ENCODE data around the gene PRH1.

PRH1 gene

DNA sequence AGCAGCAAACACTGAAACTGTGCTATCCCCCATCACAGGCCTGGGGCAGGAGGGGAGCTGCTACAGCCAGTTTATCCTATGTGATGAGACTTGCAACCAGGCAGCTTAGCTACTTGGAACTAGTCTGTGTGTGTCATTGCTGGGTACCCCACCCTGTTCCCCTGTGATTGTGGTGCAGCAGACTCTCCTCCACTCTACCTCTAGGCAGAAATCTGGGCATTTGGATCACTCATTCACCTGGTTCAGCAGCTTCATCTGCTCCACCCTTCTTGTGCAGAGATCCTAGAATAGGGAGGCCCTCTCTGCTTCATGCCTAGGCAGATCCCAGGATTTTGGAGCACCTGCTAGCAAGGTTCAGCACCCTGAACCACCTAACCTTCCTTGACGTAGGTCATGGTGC is 16.5 kb upstream of the PRH1 start:
- Histone ChIP-seq H3K4me1 (ENCODE audit: insufficient read depth, low read length, severe bottlenecking) (no peaks in the 10 kb centered on the region), H3K79me2 (ENCODE audit: insufficient read depth, low read length) (no peaks in the 10 kb centered on the region), H3K27me3 (ENCODE audit: insufficient read depth, low read length) (no peaks in the 10 kb centered on the region), H3K27ac (ENCODE audit: low read depth, low read length, poor library complexity, severe bottlenecking) (no peak overlapping the region), H3K36me3 (ENCODE audit: insufficient read depth, low read length) (no peaks in the 10 kb centered on the region), H3K9ac (ENCODE audit: low read length) (no peak overlapping the region), H3K9me3 (ENCODE audit: low read length) (peaks cover 4% of the 10 kb centered on the region; the same call in 1 of the 2 replicates), H3K4me3 (ENCODE audit: low read depth, low read length, poor library complexity, severe bottlenecking) (no peak overlapping the region), H3K9me2 (ENCODE audit: low read depth, low read length) (no peaks in the 10 kb centered on the region), H2AFZ (ENCODE audit: low read length) (no peak overlapping the region), H3F3A (ENCODE audit: insufficient read depth, low read length) (no peaks in the 10 kb centered on the region), H4K20me1 (ENCODE audit: insufficient read depth, low read length) (no peaks in the 10 kb centered on the region), H3K4me2 (ENCODE audit: low read length) (no peak overlapping the region)
- TF ChIP-seq EZH2 (IDR thresholded peaks at IDR 0.05; ENCODE audit: borderline replicate concordance, low read length) (no peak), CTCF (IDR thresholded peaks at IDR 0.05; ENCODE audit: low read length) (no peak)

DNA sequence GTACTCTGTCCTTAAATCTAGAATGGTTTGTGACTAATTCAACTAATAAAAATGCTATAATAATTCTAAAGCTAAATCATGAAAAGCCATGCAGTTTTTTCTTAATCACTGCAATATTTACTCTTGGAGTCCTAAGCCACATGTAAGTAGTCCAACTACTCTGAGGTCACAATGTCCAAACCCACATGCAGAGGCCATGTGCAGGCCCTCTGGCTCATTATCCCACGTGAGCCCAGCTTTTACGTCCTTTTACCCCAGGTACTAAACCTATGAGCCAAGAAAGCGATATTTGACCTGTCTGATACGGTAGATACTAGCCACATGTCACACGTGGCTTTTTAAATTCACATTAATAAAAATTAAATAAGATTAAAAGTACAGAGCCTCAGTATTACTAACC is 12.8 kb upstream of the PRH1 start:
- Histone ChIP-seq H3K27me3 (ENCODE audit: insufficient read depth, low read length) (no peaks in the 10 kb centered on the region), H3K9me2 (ENCODE audit: low read depth, low read length) (no peaks in the 10 kb centered on the region), H3K9me3 (ENCODE audit: low read length) (no peaks in the 10 kb centered on the region), H3K27ac (ENCODE audit: low read depth, low read length, poor library complexity, severe bottlenecking) (no peak overlapping the region), H3K79me2 (ENCODE audit: insufficient read depth, low read length) (no peaks in the 10 kb centered on the region), H3K36me3 (ENCODE audit: insufficient read depth, low read length) (no peaks in the 10 kb centered on the region), H3K4me2 (ENCODE audit: low read length) (no peak overlapping the region), H4K20me1 (ENCODE audit: insufficient read depth, low read length) (no peaks in the 10 kb centered on the region), H3K9ac (ENCODE audit: low read length) (no peak overlapping the region), H3F3A (ENCODE audit: insufficient read depth, low read length) (no peaks in the 10 kb centered on the region), H3K4me1 (ENCODE audit: insufficient read depth, low read length, severe bottlenecking) (no peaks in the 10 kb centered on the region), H2AFZ (ENCODE audit: low read length) (no peak overlapping the region), H3K4me3 (ENCODE audit: low read depth, low read length, poor library complexity, severe bottlenecking) (no peak overlapping the region)
- TF ChIP-seq CTCF (IDR thresholded peaks at IDR 0.05; ENCODE audit: low read length) (no peak), EZH2 (IDR thresholded peaks at IDR 0.05; ENCODE audit: borderline replicate concordance, low read length) (no peak)

DNA sequence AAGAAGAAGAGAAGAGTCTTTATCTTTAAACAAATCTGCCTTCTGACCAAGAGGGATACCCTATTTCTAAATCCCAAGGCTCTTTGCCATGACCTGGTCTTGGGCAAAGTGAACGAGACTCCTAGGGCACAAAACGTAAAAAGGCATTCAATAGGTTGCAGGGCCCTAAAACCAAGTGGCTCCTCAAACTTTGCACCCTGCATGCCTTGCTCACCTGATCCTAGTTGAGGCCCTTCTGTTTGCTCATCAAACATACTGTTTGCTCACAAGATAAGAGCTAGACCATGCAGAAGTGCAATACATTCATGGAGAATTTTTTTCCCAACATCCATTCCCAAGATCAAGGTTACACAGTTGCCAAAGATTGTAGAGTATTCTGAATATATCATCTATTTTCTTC is 7.9 kb upstream of the PRH1 start:
- H4K20me1 ChIP-seq (ENCODE audit: insufficient read depth, low read length) = no peaks in the 10 kb centered on the region

More for the DNA sequence above, 7.9 kb upstream of the PRH1 start:
- no peaks in the 10 kb centered on the region for H3F3A ChIP-seq (ENCODE audit: insufficient read depth, low read length)
- no peaks in the 10 kb centered on the region for H3K27me3 ChIP-seq (ENCODE audit: insufficient read depth, low read length)
- H2AFZ ChIP-seq (ENCODE audit: low read length) = no peak overlapping the region
- H3K4me1 ChIP-seq (ENCODE audit: insufficient read depth, low read length, severe bottlenecking) = no peaks in the 10 kb centered on the region
- no peak overlapping the region for H3K9ac ChIP-seq (ENCODE audit: low read length)
- no peaks in the 10 kb centered on the region for H3K79me2 ChIP-seq (ENCODE audit: insufficient read depth, low read length)
- H3K4me2 ChIP-seq (ENCODE audit: low read length) = no peak overlapping the region
- no peak overlapping the region for H3K4me3 ChIP-seq (ENCODE audit: low read depth, low read length, poor library complexity, severe bottlenecking)
- TF ChIP-seq CTCF (IDR thresholded peaks at IDR 0.05; ENCODE audit: low read length) = no peak
- no peak for TF ChIP-seq EZH2 (IDR thresholded peaks at IDR 0.05; ENCODE audit: borderline replicate concordance, low read length)
- no peaks in the 10 kb centered on the region for H3K36me3 ChIP-seq (ENCODE audit: insufficient read depth, low read length)
- no peaks in the 10 kb centered on the region for H3K9me2 ChIP-seq (ENCODE audit: low read depth, low read length)
- no peaks in the 10 kb centered on the region for H3K9me3 ChIP-seq (ENCODE audit: low read length)
- no peak overlapping the region for H3K27ac ChIP-seq (ENCODE audit: low read depth, low read length, poor library complexity, severe bottlenecking)
